Measurements from ENCODE around the gene PRG3. TPM values are rescaled to one million over a fixed set of nuclear protein-coding genes. Genes with fewer than 3 reads are reported as not detected.

The PRG3 gene
- total RNA-seq, 2 donors from 2014 or later = not detected

- no peaks in the 10 kb centered on the region for H3K9me3 ChIP-seq (ENCODE audit: control insufficient read depth, low read length, poor library complexity, severe bottlenecking)
- H3K27ac Mint-ChIP-seq = no peak overlapping the region
- H3K27me3 Mint-ChIP-seq = peaks cover 20% of the 10 kb centered on the region
- DNase-seq (no peak), ATAC-seq (no peak)
- H3K4me1 Mint-ChIP-seq = peaks cover 3% of the 10 kb centered on the region
- no peak overlapping the region for H3K4me3 Mint-ChIP-seq
- H3K36me3 Mint-ChIP-seq (ENCODE audit: low read depth) = peaks cover 5% of the 10 kb centered on the region
Measured at GRCh38 chr11:57357856-57358255, 23.1 kb downstream of the PRG3 start.

GRCh38 chr11:57357310-57357709 lies 23.6 kb downstream of the PRG3 start:
- Mint-ChIP-seq H3K36me3 (ENCODE audit: low read depth) (peaks cover 5% of the 10 kb centered on the region), H3K27me3 (peaks cover 15% of the 10 kb centered on the region), H3K4me3 (no peak overlapping the region), H3K27ac (no peak overlapping the region), H3K4me1 (peaks cover 3% of the 10 kb centered on the region)
- no peak for ATAC-seq
- no peak for DNase-seq
- H3K9me3 ChIP-seq (ENCODE audit: control insufficient read depth, low read length, poor library complexity, severe bottlenecking) = no peaks in the 10 kb centered on the region

GRCh38 chr11:57356268-57356667 lies 24.7 kb downstream of the PRG3 start:
- peaks cover 5% of the 10 kb centered on the region for H3K36me3 Mint-ChIP-seq (ENCODE audit: low read depth)
- H3K4me3 Mint-ChIP-seq = no peak overlapping the region
- H3K9me3 ChIP-seq (ENCODE audit: control insufficient read depth, low read length, poor library complexity, severe bottlenecking) = no peaks in the 10 kb centered on the region
- H3K4me1 Mint-ChIP-seq = peaks cover 3% of the 10 kb centered on the region
- H3K27ac Mint-ChIP-seq = no peak overlapping the region
- DNase-seq (no peak), ATAC-seq (no peak)
- peaks cover 15% of the 10 kb centered on the region for H3K27me3 Mint-ChIP-seq

- no peak for DNase-seq
- H3K4me1 Mint-ChIP-seq = peaks cover 6% of the 10 kb centered on the region
- ATAC-seq = no peak
- H3K4me3 Mint-ChIP-seq = no peak overlapping the region
- H3K36me3 Mint-ChIP-seq (ENCODE audit: low read depth) = peaks cover 5% of the 10 kb centered on the region
- no peak overlapping the region for H3K27ac Mint-ChIP-seq
- H3K27me3 Mint-ChIP-seq = peaks cover 15% of the 10 kb centered on the region
- no peaks in the 10 kb centered on the region for H3K9me3 ChIP-seq (ENCODE audit: control insufficient read depth, low read length, poor library complexity, severe bottlenecking)
Measured at GRCh38 chr11:57354699-57355098, 26.3 kb downstream of the PRG3 start.

- H3K9me3 ChIP-seq (ENCODE audit: control insufficient read depth, low read length, poor library complexity, severe bottlenecking) = no peaks in the 10 kb centered on the region
- H3K4me3 Mint-ChIP-seq = no peak overlapping the region
- no peak overlapping the region for H3K27ac Mint-ChIP-seq
- no peak for ATAC-seq
- DNase-seq = no peak
- peaks cover 5% of the 10 kb centered on the region for H3K36me3 Mint-ChIP-seq (ENCODE audit: low read depth)
- H3K27me3 Mint-ChIP-seq = peaks cover 15% of the 10 kb centered on the region
- H3K4me1 Mint-ChIP-seq = peaks cover 6% of the 10 kb centered on the region
Measured at GRCh38 chr11:57353852-57354251, 27.1 kb downstream of the PRG3 start.

GRCh38 chr11:57353446-57353845 lies 27.5 kb downstream of the PRG3 start:
- DNase-seq (no peak), ATAC-seq (no peak)
- Mint-ChIP-seq H3K4me3 (no peak overlapping the region), H3K27ac (no peak overlapping the region), H3K4me1 (peaks cover 6% of the 10 kb centered on the region), H3K27me3 (peaks cover 15% of the 10 kb centered on the region), H3K36me3 (ENCODE audit: low read depth) (peaks cover 5% of the 10 kb centered on the region)
- H3K9me3 ChIP-seq (ENCODE audit: control insufficient read depth, low read length, poor library complexity, severe bottlenecking) = no peaks in the 10 kb centered on the region

GRCh38 chr11:57353036-57353435 lies 27.9 kb downstream of the PRG3 start:
- DNase-seq (no peak), ATAC-seq (no peak)
- no peak overlapping the region for H3K4me3 Mint-ChIP-seq
- peaks cover 5% of the 10 kb centered on the region for H3K36me3 Mint-ChIP-seq (ENCODE audit: low read depth)
- H3K9me3 ChIP-seq (ENCODE audit: control insufficient read depth, low read length, poor library complexity, severe bottlenecking) = no peaks in the 10 kb centered on the region
- H3K4me1 Mint-ChIP-seq = peaks cover 6% of the 10 kb centered on the region
- H3K27ac Mint-ChIP-seq = no peak overlapping the region
- H3K27me3 Mint-ChIP-seq = peaks cover 15% of the 10 kb centered on the region

GRCh38 chr11:57349491-57350274 lies 31.3 kb downstream of the PRG3 start:
- ATAC-seq (peak; percentile 63), DNase-seq (peak; percentile 45 to 67 (median 58))
- Mint-ChIP-seq H3K4me1 (peaks cover 8% of the 10 kb centered on the region), H3K27me3 (peaks cover 12% of the 10 kb centered on the region), H3K36me3 (ENCODE audit: low read depth) (peaks cover 3% of the 10 kb centered on the region), H3K4me3 (no peak overlapping the region), H3K27ac (peak overlapping the region; percentile 21)
- H3K9me3 ChIP-seq (ENCODE audit: control insufficient read depth, low read length, poor library complexity, severe bottlenecking) = no peaks in the 10 kb centered on the region

- no peaks in the 10 kb centered on the region for H3K36me3 Mint-ChIP-seq (ENCODE audit: low read depth)
- DNase-seq = no peak
- no peak for ATAC-seq
- peaks cover 5% of the 10 kb centered on the region for H3K27me3 Mint-ChIP-seq
- H3K9me3 ChIP-seq (ENCODE audit: control insufficient read depth, low read length, poor library complexity, severe bottlenecking) = no peaks in the 10 kb centered on the region
- peak overlapping the region; percentile 49 for H3K27ac Mint-ChIP-seq
- peaks cover 5% of the 10 kb centered on the region for H3K4me1 Mint-ChIP-seq
- H3K4me3 Mint-ChIP-seq = no peak overlapping the region
Measured at GRCh38 chr11:57348636-57349313, 32.2 kb downstream of the PRG3 start.

- no peak overlapping the region for H3K4me3 Mint-ChIP-seq
- DNase-seq = no peak
- peaks cover 5% of the 10 kb centered on the region for H3K4me1 Mint-ChIP-seq
- H3K27me3 Mint-ChIP-seq = peaks cover 2% of the 10 kb centered on the region
- no peaks in the 10 kb centered on the region for H3K9me3 ChIP-seq (ENCODE audit: control insufficient read depth, low read length, poor library complexity, severe bottlenecking)
- ATAC-seq = no peak
- no peaks in the 10 kb centered on the region for H3K36me3 Mint-ChIP-seq (ENCODE audit: low read depth)
- no peak overlapping the region for H3K27ac Mint-ChIP-seq
Measured at GRCh38 chr11:57348052-57348451, 32.9 kb downstream of the PRG3 start.

GRCh38 chr11:57347336-57347735 lies 33.6 kb downstream of the PRG3 start:
- Mint-ChIP-seq H3K4me3 (no peak overlapping the region), H3K27ac (peak overlapping the region; percentile 63), H3K4me1 (peaks cover 5% of the 10 kb centered on the region), H3K27me3 (no peaks in the 10 kb centered on the region), H3K36me3 (ENCODE audit: low read depth) (no peaks in the 10 kb centered on the region)
- ATAC-seq (no peak), DNase-seq (no peak)
- H3K9me3 ChIP-seq (ENCODE audit: control insufficient read depth, low read length, poor library complexity, severe bottlenecking) = no peaks in the 10 kb centered on the region

GRCh38 chr11:57345555-57346211 lies 35.3 kb downstream of the PRG3 start:
- H3K36me3 Mint-ChIP-seq (ENCODE audit: low read depth) = no peaks in the 10 kb centered on the region
- DNase-seq = peak; percentile 47 to 62 (median 49)
- peaks cover 8% of the 10 kb centered on the region for H3K27me3 Mint-ChIP-seq
- peaks cover 5% of the 10 kb centered on the region for H3K4me1 Mint-ChIP-seq
- peak overlapping the region; percentile 21 for H3K27ac Mint-ChIP-seq
- H3K9me3 ChIP-seq (ENCODE audit: control insufficient read depth, low read length, poor library complexity, severe bottlenecking) = no peaks in the 10 kb centered on the region
- ATAC-seq = peak; percentile 90
- no peak overlapping the region for H3K4me3 Mint-ChIP-seq

- H3K9me3 ChIP-seq (ENCODE audit: control insufficient read depth, low read length, poor library complexity, severe bottlenecking) = no peaks in the 10 kb centered on the region
- Mint-ChIP-seq H3K36me3 (ENCODE audit: low read depth) (no peaks in the 10 kb centered on the region), H3K27me3 (peaks cover 15% of the 10 kb centered on the region), H3K27ac (no peak overlapping the region), H3K4me1 (peaks cover 3% of the 10 kb centered on the region), H3K4me3 (no peak overlapping the region)
- no peak for ATAC-seq
- DNase-seq = no peak
Measured at GRCh38 chr11:57344826-57345225, 36.1 kb downstream of the PRG3 start.

Measured in T-helper 17 cell (primary cell).